NCI-H526 (cell line): ENCODE measurements around the gene CTBP2.
"Not testable (repeated sequence)": the region's sequence is repeated elsewhere in the genome, so short reads cannot be mapped to it uniquely, and the experiment has no call there.

ENCODE experiments used
- DNase-seq, 2 experiments: peaks; one replicate each; lab custom pipeline; 2025; lab: John Stamatoyannopoulos, UW

Gene CTBP2

GRCh38 chr10:125186431-125187170 is 26.2 kb upstream of the CTBP2 start:
- DNase-seq: no peak

DNA sequence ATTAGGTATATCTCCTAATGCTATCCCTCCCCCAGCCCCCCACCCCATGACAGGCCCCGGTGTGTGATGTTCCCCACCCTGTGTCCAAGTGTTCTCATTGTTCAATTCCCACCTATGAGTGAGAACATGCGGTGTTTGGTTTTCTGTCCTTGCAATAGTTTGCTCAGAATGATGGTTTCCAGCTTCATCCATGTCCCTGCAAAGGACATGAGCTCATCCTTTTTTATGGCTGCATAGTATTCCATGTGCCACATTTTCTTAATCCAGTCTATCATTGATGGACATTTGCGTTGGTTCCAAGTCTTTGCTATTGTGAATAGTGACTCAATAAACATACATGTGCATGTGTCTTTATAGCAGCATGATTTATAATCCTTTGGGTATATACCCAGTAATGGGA is 18.7 kb upstream of the CTBP2 start:
- not testable (repeated sequence) for DNase-seq

DNA sequence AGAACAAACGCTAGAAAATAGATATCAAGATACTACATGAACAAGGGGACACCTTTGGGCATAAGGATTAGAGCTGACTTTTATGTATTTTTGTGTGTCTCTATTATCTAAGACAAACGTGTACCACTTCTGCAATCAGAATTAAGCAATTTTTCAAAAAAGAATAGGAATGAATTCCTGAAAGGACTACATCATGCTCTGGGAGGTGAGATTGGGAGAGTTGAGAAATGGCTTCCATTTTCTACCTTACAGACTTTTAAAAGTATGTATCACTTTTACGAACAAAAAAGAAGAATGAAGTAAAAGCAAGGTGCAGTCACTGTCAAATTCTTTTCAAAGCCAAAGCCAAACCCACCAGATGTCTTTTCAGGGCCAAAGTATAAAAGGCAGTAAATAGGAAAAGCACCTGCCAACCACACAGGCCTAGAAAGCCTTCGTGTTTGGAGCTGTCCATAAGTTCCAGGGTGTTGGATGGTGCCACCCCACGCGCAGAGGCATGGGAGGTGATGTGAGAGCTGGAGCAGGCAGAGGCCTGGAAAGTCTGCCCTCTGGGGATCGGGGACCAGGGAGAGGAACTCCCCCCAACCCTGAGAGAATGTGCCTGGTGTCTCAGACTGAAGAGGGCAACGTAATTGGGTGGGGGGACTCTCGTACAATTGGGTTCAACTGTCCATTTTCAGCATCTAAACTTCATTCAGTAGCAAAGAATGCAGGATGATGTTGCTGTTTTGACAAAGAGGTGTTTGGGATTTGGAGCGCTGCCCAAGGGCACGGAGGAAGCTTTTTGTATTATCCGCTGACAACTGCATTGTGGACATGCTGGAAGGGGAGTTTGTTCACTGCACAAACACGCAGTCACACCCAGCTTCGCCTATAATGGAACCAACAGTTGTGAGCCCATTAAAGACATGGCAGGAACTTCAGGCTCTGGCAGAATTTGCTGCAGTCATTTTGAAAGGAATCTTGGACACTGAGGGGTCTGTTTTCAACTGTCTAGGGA is 17.6 kb upstream of the CTBP2 start:
- no peak for DNase-seq

DNA sequence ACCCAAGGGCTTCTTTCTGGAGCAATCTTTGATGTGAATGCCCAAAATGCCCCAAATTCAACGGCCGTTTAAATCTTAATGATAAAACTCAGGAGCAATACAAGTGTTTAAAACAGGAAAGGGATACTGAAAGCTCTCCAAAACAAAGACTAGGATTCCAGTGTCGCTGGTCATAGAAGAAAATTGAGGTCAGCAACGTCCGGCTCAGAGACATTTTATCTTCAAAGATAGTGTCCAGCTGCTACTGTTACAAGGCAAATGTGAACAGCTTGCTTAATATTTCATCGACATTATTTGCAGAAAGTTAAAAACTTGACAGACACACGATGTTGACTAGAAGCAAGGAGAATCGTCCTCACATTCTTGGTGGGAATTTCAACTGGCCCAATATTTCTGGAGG is 15.4 kb upstream of the CTBP2 start:
- no peak for DNase-seq

DNA sequence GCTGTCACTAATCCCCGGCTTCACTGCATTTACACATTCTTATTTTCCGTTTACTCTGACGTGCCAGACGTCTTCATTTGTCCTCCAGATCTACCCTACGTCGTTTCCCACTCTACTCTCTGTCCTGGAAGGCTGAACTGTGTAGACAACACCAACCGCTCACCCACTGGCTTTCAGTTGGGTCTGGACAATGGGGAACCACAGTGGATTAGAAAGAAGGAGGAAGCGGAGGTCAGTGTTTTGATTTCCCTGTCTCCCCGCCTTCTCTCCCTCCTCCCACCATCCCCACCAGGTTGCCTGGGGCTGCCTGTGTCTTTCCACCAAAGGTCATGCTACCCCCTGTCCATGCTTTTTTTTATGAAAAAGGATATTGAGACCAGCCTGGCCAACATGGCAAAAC is 14.0 kb upstream of the CTBP2 start:
- DNase-seq: no peak

GRCh38 chr10:125172694-125173093 is 12.3 kb upstream of the CTBP2 start:
- DNase-seq: no peak

DNA sequence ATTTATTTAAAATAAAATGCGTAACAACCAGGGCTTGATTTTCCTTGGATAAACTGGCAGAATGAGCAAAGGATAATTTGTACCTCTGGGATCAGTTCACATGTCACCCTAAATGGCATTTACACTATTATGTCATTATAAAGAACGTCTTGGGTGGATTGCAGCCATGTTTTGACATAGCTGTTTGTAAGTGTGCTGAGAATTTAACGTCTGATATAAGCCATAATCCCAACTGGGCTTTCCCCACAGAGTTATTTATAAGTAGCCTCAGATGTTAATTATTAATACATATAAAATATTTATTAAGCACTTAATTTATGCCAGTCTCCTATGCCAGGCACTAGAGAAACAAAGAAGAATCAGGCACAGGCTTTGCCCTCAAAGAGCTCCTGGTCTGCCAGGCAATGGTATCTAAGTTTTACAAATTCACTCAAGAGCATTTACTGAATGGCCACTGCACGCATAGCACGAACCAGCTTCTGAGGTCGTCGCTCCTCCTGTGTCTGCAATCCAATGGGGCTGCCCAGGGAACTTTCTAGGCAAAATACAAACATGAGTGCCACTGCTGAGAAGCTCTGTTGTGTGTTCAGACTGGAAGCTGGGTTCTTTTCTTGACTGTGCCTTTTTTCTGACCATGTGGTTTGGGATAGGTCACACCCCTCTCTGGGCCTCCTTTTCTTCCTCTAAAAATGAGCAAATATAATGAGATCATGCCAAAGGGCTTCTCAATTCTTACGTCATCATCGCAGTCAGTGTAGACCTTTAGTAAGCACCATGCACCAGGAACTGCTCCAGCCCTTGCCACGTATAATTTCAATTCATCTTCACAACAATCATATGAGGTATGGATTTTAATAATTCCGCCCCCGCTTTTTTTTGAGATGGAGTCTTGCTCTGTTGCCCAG is 11.3 kb upstream of the CTBP2 start:
- no peak for DNase-seq

DNA sequence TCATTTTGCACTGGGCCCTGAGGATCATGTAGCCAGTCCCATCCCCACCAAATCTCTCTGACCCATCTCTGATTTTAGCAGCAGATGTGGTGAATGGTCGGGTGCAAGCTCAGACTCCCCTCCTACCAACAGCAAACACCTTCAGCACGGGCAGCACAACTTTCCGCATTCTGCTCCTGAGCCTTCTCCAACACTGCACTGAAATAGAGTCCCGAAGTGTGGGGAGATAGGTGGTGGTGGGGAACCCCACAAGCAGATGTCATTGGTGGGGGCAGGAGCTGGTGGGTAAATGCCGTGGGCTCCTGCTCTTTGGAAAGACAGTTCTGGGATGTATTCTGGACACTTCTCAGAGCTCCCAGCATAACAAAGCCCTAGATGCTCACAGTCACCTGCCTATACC is 9.6 kb upstream of the CTBP2 start:
- DNase-seq: no peak

GRCh38 chr10:125169279-125169678 is 8.9 kb upstream of the CTBP2 start:
- DNase-seq: no peak

GRCh38 chr10:125166658-125167057 is 6.3 kb upstream of the CTBP2 start:
- no peak for DNase-seq

DNA sequence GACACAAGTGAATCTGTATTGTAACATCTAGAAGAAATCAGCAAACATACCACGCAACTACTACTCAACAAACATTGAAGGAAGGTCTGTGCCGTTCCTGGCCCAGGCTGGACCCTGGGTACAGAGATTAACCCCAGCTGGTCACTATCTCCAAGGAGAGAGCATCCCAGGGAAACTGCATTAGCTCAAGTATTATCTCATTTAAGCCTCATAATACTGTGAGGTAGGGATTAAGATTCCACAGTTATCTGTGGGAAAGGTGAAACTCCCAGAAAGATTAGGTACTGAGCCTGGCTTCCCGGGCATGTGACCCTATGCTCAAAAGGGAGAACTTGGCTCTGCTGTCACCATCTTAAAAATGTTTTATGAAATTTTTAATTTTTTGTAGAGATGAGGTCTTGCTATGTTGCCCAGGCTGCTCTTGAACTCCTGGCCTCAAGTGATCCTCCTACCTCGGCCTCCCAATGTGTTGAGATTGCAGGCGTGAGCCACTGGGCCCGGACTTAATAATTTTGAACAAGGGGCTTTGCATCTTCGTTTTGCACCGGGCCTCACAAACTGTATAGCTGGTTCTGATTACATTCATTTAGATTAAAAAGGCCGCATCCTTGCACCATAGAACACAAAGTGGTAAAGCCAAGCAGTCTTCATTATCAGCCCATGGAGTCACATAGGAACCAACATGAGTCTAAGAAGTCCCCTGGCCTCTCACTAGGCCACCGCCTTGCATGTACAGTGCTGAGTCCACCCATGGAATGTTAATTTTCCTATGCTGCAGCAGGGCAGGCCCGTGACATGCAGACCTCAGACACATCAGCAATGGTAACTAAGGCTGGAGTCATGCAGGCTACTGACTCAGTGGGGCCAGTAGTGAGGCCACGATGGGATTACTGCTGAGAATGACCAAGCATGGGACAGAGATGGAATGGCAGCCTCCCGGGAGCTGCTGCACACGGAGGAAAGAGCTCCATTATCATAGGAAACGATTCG is 5.5 kb upstream of the CTBP2 start:
- DNase-seq: no peak

DNA sequence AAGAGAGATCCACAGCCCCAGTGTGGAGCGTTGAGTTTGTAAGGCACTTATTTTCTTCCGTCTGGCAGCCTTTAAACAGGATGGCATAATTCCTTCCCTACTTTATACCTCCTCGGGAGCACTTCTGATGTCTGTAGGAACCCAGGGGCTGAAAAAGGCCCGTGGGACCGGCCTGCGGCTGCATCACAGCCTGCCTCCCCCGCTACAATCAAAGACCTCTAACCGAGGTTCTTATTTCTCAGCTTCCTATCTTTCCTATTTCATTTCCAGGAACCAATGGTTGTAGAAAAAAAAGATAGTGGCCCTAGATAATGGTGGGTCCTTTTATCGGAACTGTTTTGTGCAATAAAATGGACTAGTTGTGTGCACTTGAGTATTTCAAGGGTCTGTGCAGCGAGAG is 4.1 kb upstream of the CTBP2 start:
- no peak for DNase-seq

DNA sequence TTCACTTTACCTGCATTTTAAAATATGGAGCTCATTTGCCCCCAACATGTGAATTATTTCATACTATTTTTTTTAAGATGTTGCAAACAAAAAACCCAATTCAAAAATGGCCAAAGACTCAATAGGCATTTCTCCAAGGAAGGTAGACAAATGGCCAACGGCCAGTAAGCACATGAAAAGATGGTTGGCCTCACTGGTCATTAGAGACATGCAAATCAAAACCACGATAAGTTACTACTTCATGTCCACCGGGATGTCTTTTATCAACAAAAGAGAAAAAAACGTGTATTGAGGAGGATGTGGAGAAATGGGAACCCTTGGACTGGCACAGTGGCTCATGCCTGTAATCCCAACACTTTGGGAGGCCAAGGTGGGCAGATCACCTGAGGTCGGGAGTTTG is 3.4 kb upstream of the CTBP2 start:
- peak in 1 of 2 experiments; percentile 19 for DNase-seq

GRCh38 chr10:125163312-125163711 is 2.9 kb upstream of the CTBP2 start:
- not testable (repeated sequence) for DNase-seq

GRCh38 chr10:125162120-125162931 is 2.0 kb upstream of the CTBP2 start:
- DNase-seq: peak in 1 of 2 experiments; percentile 58

DNA sequence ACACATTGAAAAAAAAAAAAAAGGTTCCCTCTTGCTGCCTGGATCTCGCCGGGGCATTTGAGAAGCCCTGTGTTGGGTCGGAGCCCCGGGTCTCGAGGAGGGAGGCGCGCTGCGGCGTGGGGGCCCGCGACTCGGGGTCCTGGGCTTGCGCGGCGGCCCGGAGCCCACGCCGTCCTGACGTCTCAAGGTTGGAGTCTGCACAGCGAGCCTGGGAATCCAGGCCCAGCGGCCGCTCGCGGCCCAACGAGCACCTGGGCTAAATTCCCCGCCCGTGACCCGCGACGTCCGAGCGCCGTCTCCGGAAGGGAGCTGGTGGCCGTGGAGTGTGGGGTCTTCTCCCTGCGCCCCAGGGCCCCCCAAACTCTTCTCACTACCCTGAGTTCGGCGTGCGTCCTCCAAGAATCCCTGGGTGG is 1.4 kb upstream of the CTBP2 start:
- peak in 1 of 2 experiments; percentile 57 for DNase-seq

DNA sequence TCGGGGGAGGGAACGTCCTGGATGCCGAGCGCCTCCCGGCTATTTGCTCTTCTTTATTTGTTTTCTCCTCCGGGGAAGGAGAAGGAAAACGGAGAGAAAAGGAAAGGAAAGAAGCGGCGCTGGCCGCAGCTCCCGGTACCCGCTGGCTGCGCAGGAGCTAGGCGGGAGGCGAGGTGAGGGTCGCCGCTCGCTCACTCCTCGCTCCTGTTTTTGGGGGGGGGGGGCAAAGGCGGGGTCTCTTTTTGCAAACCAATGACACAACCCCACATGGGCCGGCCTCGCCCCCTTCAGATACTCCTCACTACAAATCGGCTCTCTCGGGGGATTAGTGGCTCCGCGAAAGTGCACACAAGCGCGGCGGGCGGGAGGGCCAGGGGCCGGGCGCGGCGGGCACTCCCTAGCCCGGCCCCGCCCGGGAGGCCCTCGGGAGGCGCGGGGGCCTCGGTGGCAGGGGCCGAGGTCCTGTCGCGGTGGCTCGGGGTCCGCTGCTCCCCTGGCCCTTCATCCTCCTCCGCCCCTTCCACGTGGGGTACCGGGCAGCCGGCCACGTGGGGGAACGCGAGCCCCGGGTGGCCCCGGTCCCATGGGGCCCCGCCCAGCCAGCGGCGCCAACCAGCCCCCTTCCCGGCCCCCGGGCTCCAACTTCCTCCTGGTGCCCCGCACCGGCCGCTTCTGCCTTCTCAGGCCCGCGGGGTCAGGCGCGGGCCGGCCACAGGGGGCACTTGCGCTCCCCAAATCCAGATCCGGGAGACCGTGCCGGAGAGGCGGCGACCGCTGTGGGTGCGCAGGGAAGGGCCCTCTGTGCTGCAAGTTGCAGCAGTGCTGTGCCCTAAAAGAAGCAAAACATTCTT is 718 bp upstream of the CTBP2 start:
- DNase-seq: peak; percentile 70 to 91

- DNase-seq: peak in 1 of 2 experiments; percentile 36
These were observed 854 bp downstream of the CTBP2 start for GRCh38 chr10:125159486-125159931.
